Fibroblast of lung (primary cell): ENCODE measurements around the gene TSPAN9. TPM values are rescaled to one million over a fixed set of nuclear protein-coding genes. Genes with fewer than 3 reads are reported as not detected.
A peak's percentile ranks its signal among the peaks of the same experiment; 100 is the strongest.

ENCODE experiments used
- DNase-seq, 2 donors: peaks; one replicate each; pipeline versions ENCODE4 v3.0.0 to v3.0.0-alpha.2; 2010; ENCODE audit warnings: low read depth in 2 of 2
- H2AFZ ChIP-seq: 2 replicates; pipeline ENCODE4 v1.5.1; 2012; ENCODE audit warnings: low read length, control low read depth, inconsistent platforms
- H3K27ac ChIP-seq: 2 replicates; pipeline ENCODE4 v1.5.1; 2011; ENCODE audit warnings: low read length, control low read depth; ENCODE audit not compliant: insufficient read depth
- H3K27me3 ChIP-seq: 2 replicates; pipeline ENCODE4 v1.5.1; 2011; ENCODE audit warnings: mild to moderate bottlenecking, low read length; ENCODE audit not compliant: control insufficient read depth, insufficient read depth
- H3K36me3 ChIP-seq: 2 replicates; pipeline ENCODE4 v1.5.1; 2011; ENCODE audit warnings: low read length; ENCODE audit not compliant: control insufficient read depth, insufficient read depth
- H3K4me1 ChIP-seq: 2 replicates; pipeline ENCODE4 v1.5.1; 2011; ENCODE audit warnings: low read length; ENCODE audit not compliant: control insufficient read depth, insufficient read depth; ENCODE audit errors: extremely low read depth
- H3K4me2 ChIP-seq: 2 replicates; pipeline ENCODE4 v1.5.1; 2011; ENCODE audit warnings: low read length, control low read depth; ENCODE audit not compliant: insufficient read depth; ENCODE audit errors: extremely low read depth
- H3K4me3 ChIP-seq, 4 experiments: fragments of 200-600 bp in 1 of 4; sonication (generic) in 1 of 4; replicated peaks in 1 of 4; 2 replicates each; pipeline ENCODE4 v1.5.1; 2011 to 2016; ENCODE audit warnings: low read length in 4 of 4, low read depth in 3 of 4, mild to moderate bottlenecking in 3 of 4, control low read depth in 2 of 4, inconsistent platforms in 1 of 4, mixed read lengths in 1 of 4; ENCODE audit not compliant: insufficient read depth in 1 of 4; ENCODE audit errors: control extremely low read depth in 1 of 4
- H3K79me2 ChIP-seq: 2 replicates; pipeline ENCODE4 v1.5.1; 2012; ENCODE audit warnings: mild to moderate bottlenecking, low read length, inconsistent platforms; ENCODE audit not compliant: control insufficient read depth, insufficient read depth
- H3K9ac ChIP-seq: 2 replicates; pipeline ENCODE4 v1.5.1; 2011; ENCODE audit warnings: mild to moderate bottlenecking, low read length, control low read depth; ENCODE audit not compliant: insufficient read depth
- H3K9me3 ChIP-seq: 2 replicates; pipeline ENCODE4 v1.5.1; 2012; ENCODE audit warnings: low read depth, low read length; ENCODE audit not compliant: control insufficient read depth, insufficient read depth
- H4K20me1 ChIP-seq: 2 replicates; pipeline ENCODE4 v1.5.1; 2011; ENCODE audit warnings: low read length; ENCODE audit not compliant: control insufficient read depth, insufficient read depth; ENCODE audit errors: extremely low read depth
- EZH2 ChIP-seq: IDR thresholded peaks from 2 replicates; pipeline ENCODE4 v1.5.1; 2012; ENCODE audit warnings: low read length, control low read depth, mild to moderate bottlenecking; ENCODE audit errors: missing control alignments
- polyA plus RNA-seq, 2 donors: library from polyadenylated mRNA; depleted of rRNA in 1 of 2; stranded (reverse) in 1 of 2; unstranded in 1 of 2; fragments of >200 nt; gene quantifications; 2 replicates each; pipeline ENCODE4 v1.2.1, GENCODE V29; 2011 to 2012; ENCODE audit warnings: missing spikeins in 1 of 2
- total RNA-seq: library from RNA; depleted of rRNA; stranded (reverse); fragments of >200 nt; gene quantifications from 2 replicates; pipeline ENCODE4 v1.2.1, GENCODE V29; 2014
- TF ChIP-seq, protein P1 (sequence below), 2 donors: IDR thresholded peaks in 1 of 2; conservative IDR thresholded peaks in 1 of 2; 1 replicate in 1 of 2; 2 replicates in 1 of 2; pipeline ENCODE4 v1.5.1; 2011 to 2012; ENCODE audit warnings: low read length in 2 of 2, control low read depth in 1 of 2, inconsistent platforms in 1 of 2, low read depth in 1 of 2, mild to moderate bottlenecking in 1 of 2

TSPAN9 gene
- total and polyA plus RNA-seq, 2 donors (not counting 1 experiment from before 2014, with no cell fraction given), result 31.1 to 35.2 TPM

DNA sequence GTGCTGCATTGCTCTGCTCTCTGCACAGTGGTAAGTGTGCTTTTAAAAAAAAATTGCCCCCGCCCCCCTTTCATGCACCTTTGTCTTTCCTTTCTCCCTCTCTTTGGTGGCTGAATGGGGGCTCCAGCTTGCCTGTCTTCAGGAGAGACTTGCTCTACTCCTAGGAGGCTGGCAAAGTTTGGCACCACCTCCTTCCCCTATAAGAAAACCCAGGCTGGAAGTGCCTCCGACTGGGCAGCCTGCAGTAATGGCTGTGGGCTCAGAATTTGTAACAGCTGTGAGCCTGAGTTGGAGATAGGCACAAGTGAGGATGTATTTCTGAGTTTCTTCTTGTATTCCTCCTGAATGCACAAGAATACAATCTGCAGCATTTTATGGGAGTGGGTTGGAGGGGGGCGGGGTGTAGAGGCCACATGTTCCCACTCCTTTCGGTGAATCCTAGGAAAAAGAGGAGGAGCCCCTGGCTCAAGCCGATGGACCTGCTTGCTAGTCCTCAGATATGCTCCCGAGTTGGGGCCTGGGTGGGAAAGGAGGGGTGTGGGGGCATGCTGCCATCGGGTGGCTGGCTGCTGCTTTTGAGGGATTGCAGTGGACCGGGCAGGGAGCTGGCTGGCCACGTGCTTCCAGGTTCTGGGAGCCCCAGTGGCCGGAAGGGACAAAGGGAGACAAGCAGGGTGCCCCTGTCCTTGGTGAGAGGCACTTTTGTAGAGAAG lies 124.3 kb downstream of the TSPAN9 start:
- Histone ChIP-seq H3K27ac (no peak overlapping the region), H3K27me3 (peaks cover 15% of the 10 kb centered on the region), H3K9me3 (no peaks in the 10 kb centered on the region), H2AFZ (no peak overlapping the region), H3K4me1 (peaks cover 2% of the 10 kb centered on the region), H3K4me2 (no peak overlapping the region), H3K79me2 (no peaks in the 10 kb centered on the region), H3K36me3 (no peaks in the 10 kb centered on the region), H4K20me1 (no peaks in the 10 kb centered on the region), H3K4me3 (peak overlapping the region in 1 of 4 experiments; percentile 46), H3K9ac (no peak overlapping the region)
- DNase-seq, result no peak
- peak; percentile 21 for TF ChIP-seq EZH2
- TF ChIP-seq, protein P1, sequence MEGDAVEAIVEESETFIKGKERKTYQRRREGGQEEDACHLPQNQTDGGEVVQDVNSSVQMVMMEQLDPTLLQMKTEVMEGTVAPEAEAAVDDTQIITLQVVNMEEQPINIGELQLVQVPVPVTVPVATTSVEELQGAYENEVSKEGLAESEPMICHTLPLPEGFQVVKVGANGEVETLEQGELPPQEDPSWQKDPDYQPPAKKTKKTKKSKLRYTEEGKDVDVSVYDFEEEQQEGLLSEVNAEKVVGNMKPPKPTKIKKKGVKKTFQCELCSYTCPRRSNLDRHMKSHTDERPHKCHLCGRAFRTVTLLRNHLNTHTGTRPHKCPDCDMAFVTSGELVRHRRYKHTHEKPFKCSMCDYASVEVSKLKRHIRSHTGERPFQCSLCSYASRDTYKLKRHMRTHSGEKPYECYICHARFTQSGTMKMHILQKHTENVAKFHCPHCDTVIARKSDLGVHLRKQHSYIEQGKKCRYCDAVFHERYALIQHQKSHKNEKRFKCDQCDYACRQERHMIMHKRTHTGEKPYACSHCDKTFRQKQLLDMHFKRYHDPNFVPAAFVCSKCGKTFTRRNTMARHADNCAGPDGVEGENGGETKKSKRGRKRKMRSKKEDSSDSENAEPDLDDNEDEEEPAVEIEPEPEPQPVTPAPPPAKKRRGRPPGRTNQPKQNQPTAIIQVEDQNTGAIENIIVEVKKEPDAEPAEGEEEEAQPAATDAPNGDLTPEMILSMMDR (conservative IDR thresholded peaks at IDR 0.05 in 1 of 2, IDR thresholded peaks at IDR 0.05 in 1 of 2; ENCODE audit: low read depth in 1 of 2, low read length in 2 of 2), result no peak

DNA sequence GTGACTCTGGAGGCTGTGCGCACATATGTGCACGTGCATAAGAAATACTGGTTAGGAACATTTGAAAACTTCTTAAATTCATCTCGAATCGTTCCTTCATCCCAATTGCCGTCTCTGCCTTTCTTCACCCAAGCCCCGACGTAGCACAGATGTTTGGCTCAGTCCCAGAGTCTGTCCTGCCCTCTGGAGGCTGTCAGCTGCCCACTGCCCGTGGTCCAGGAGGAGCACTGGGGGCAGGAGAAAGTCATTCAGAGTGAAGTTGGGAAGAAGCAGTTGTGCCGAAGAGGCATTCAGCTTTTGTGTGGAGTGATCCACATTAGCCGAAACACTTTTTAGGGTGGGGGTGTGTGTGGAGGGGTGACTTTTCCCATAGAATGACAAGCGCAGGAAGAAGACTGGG lies 124.9 kb downstream of the TSPAN9 start:
- Histone ChIP-seq H3K4me1 (peaks cover 2% of the 10 kb centered on the region), H3K4me2 (no peak overlapping the region), H3K9ac (no peak overlapping the region), H4K20me1 (no peaks in the 10 kb centered on the region), H3K27ac (no peak overlapping the region), H3K36me3 (no peaks in the 10 kb centered on the region), H3K4me3 (no peak overlapping the region), H2AFZ (no peak overlapping the region), H3K9me3 (no peaks in the 10 kb centered on the region), H3K79me2 (no peaks in the 10 kb centered on the region), H3K27me3 (peaks cover 15% of the 10 kb centered on the region)
- DNase-seq, result no peak
- TF ChIP-seq, protein P1 (conservative IDR thresholded peaks at IDR 0.05 in 1 of 2, IDR thresholded peaks at IDR 0.05 in 1 of 2; ENCODE audit: low read depth in 1 of 2, low read length in 2 of 2), result no peak

DNA sequence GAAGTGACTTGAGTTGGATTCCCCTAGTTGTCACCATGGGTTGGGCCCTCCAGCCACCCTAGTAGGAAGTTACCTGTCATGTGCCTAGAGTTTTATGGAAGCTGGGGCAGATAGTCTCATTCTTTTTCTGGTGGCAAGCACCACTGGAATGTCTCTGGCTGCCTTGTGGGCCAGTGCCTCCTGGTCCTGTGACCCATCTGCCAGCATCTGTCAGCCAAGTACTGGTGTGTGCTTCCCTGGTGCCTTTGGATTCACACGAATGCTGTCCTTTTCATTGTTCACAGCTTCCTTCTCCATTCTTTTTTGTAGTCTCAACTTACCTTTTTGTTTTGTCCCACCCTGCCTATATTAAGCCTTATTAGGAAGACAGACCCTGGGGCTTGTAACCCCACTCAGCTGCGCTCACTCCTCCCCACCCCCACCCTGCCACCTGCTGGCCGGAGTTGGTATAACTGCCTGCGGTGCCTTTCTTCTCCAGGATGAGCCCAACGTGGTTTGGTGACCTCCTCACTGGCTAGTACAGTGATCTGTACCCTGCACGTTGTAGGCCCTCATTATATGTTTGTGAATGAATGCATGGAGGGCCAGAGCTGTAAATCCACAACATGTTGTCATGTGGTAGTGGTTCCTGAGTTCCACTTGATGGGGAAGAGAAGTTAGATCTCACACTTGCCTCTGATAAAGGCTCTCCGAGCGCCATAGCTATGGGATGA lies 125.7 kb downstream of the TSPAN9 start:
- TF ChIP-seq, protein P1 (conservative IDR thresholded peaks at IDR 0.05 in 1 of 2, IDR thresholded peaks at IDR 0.05 in 1 of 2; ENCODE audit: low read depth in 1 of 2, low read length in 2 of 2), result peak; percentile 96
- TF ChIP-seq EZH2, result no peak
- no peak overlapping the region for H3K9ac ChIP-seq
- H4K20me1 ChIP-seq, result no peaks in the 10 kb centered on the region
- H3K27me3 ChIP-seq, result peaks cover 15% of the 10 kb centered on the region
- H3K4me2 ChIP-seq, result no peak overlapping the region
- H3K27ac ChIP-seq, result no peak overlapping the region
- no peak overlapping the region for H3K4me3 ChIP-seq
- H3K79me2 ChIP-seq, result no peaks in the 10 kb centered on the region
- no peaks in the 10 kb centered on the region for H3K9me3 ChIP-seq
- H3K36me3 ChIP-seq, result no peaks in the 10 kb centered on the region
- peaks cover 2% of the 10 kb centered on the region for H3K4me1 ChIP-seq
- H2AFZ ChIP-seq, result no peak overlapping the region
- peak in 1 of 2 donors; percentile 41 for DNase-seq
